ENCODE results near the gene MINPP1. TPM values are rescaled to one million over a fixed set of nuclear protein-coding genes. Genes with fewer than 3 reads are reported as not detected.

MINPP1 gene
- total RNA-seq, 4 donors from 2014 or later = 9.7 to 20.1 (median 10.1) TPM

- Histone ChIP-seq H3K27me3 (no peaks in the 10 kb centered on the region), H3K36me3 (no peaks in the 10 kb centered on the region), H3K4me3 (no peak overlapping the region), H3K9me3 (peaks cover 0 to 11% (median 0%) of the 10 kb centered on the region in 3 donors), H3K27ac (no peak overlapping the region), H3K4me1 (peaks cover 0 to 10% (median 0%) of the 10 kb centered on the region in 3 donors)
- WGBS, 2 donors (ENCODE audit: low coverage in 1 of 2) = 100% methylated on average over 1 of the region's 3 CpGs; no CpG with 5 or more reads in 1 of the 2 donors
- no peak for ATAC-seq
- TF ChIP-seq, protein P1, sequence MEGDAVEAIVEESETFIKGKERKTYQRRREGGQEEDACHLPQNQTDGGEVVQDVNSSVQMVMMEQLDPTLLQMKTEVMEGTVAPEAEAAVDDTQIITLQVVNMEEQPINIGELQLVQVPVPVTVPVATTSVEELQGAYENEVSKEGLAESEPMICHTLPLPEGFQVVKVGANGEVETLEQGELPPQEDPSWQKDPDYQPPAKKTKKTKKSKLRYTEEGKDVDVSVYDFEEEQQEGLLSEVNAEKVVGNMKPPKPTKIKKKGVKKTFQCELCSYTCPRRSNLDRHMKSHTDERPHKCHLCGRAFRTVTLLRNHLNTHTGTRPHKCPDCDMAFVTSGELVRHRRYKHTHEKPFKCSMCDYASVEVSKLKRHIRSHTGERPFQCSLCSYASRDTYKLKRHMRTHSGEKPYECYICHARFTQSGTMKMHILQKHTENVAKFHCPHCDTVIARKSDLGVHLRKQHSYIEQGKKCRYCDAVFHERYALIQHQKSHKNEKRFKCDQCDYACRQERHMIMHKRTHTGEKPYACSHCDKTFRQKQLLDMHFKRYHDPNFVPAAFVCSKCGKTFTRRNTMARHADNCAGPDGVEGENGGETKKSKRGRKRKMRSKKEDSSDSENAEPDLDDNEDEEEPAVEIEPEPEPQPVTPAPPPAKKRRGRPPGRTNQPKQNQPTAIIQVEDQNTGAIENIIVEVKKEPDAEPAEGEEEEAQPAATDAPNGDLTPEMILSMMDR (IDR thresholded peaks at IDR 0.05) = no peak
- TF ChIP-seq POLR2AphosphoS5 (IDR thresholded peaks at IDR 0.05) (no peak), POLR2A (IDR thresholded peaks at IDR 0.05) (no peak), EP300 (IDR thresholded peaks at IDR 0.05) (no peak)
These were observed 71.2 kb downstream of the MINPP1 start for GRCh38 chr10:87575851-87576250.

DNA sequence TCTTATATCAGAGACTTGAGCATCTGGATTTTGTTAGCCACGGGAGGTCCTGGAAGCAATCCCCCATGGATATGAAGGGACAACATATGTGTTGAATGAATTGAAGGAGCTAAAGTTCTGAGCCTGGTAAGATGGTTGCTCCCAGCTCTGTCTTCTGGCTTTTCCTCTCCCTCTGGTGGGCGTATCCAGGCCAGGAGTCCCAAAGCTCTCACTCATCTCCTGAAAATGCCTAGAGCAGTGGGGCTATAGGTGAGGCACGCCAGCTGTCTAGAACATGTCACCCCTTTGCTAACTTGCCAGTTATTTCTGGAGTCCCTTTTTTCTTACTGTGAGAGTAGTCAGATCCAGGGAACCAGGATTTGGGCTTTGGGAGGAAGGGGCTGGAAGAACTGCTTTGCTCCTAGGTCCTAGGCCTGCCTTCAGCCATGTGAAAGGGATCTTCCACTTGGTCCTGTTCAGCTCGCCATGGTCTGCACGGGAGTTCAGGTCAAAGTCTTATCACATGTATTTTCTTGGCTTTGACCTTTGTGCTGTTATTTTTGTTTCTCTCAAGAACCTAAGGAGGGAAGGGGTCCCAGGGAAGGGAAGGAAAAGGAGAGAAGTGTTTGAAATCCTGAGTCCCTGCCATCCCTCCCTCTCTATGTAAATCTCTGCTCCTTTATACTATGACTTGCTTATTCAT lies 73.6 kb downstream of the MINPP1 start:
- no peak for ATAC-seq
- H3K27ac ChIP-seq = no peak overlapping the region
- WGBS, 2 donors (ENCODE audit: low coverage in 1 of 2) = 71 to 73% methylated on average over 1 to 4 of the region's 5 CpGs
- H3K4me3 ChIP-seq = no peak overlapping the region
- no peaks in the 10 kb centered on the region for H3K27me3 ChIP-seq
- no peaks in the 10 kb centered on the region for H3K9me3 ChIP-seq
- no peak for TF ChIP-seq EP300 (IDR thresholded peaks at IDR 0.05)
- TF ChIP-seq POLR2A (IDR thresholded peaks at IDR 0.05) = no peak
- TF ChIP-seq, protein P1 (IDR thresholded peaks at IDR 0.05) = no peak
- TF ChIP-seq POLR2AphosphoS5 (IDR thresholded peaks at IDR 0.05) = no peak
- H3K4me1 ChIP-seq = peaks cover 0 to 10% (median 0%) of the 10 kb centered on the region in 3 donors
- no peaks in the 10 kb centered on the region for H3K36me3 ChIP-seq

GRCh38 chr10:87578842-87579401 lies 74.2 kb downstream of the MINPP1 start:
- ATAC-seq = peak; percentile 39
- Histone ChIP-seq H3K27me3 (no peaks in the 10 kb centered on the region), H3K36me3 (no peaks in the 10 kb centered on the region), H3K4me3 (no peak overlapping the region), H3K9me3 (no peaks in the 10 kb centered on the region), H3K4me1 (peaks cover 0 to 10% (median 0%) of the 10 kb centered on the region in 3 donors), H3K27ac (no peak overlapping the region)
- 36 to 52% methylated on average over 9 to 10 of the region's 11 CpGs for WGBS, 2 donors (ENCODE audit: low coverage in 1 of 2)
- TF ChIP-seq POLR2A (IDR thresholded peaks at IDR 0.05) = no peak
- TF ChIP-seq POLR2AphosphoS5 (IDR thresholded peaks at IDR 0.05) = no peak
- TF ChIP-seq, protein P1 (IDR thresholded peaks at IDR 0.05) = no peak
- no peak for TF ChIP-seq EP300 (IDR thresholded peaks at IDR 0.05)

DNA sequence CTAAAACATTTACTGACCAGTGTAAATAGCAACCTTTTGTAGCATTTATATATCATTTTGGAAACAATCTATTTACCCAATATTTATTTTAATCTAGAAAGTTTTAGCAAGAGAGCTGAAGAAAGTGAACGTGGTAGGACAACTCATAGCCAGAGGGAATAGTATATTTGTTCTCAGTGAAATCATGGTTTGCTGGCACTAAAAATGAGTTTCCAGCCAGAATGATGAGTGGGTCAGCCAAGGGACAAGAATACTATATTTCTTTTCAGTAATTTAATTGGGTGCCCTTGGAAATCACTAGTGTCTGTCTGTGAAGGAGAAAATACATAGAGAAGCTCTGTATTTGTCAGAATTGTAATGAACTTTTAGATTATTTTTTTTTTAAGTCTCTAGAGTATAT lies 74.9 kb downstream of the MINPP1 start:
- 7% methylated on average over 1 of the region's 1 CpG; no CpG with 5 or more reads in 1 of the 2 donors for WGBS, 2 donors (ENCODE audit: low coverage in 1 of 2)
- no peak overlapping the region for H3K4me3 ChIP-seq
- no peak overlapping the region for H3K27ac ChIP-seq
- H3K4me1 ChIP-seq = peaks cover 0 to 10% (median 0%) of the 10 kb centered on the region in 3 donors
- no peaks in the 10 kb centered on the region for H3K36me3 ChIP-seq
- ATAC-seq = no peak
- no peaks in the 10 kb centered on the region for H3K9me3 ChIP-seq
- no peaks in the 10 kb centered on the region for H3K27me3 ChIP-seq
- TF ChIP-seq POLR2A (IDR thresholded peaks at IDR 0.05) = no peak
- TF ChIP-seq, protein P1 (IDR thresholded peaks at IDR 0.05) = no peak
- no peak for TF ChIP-seq EP300 (IDR thresholded peaks at IDR 0.05)
- TF ChIP-seq POLR2AphosphoS5 (IDR thresholded peaks at IDR 0.05) = no peak

DNA sequence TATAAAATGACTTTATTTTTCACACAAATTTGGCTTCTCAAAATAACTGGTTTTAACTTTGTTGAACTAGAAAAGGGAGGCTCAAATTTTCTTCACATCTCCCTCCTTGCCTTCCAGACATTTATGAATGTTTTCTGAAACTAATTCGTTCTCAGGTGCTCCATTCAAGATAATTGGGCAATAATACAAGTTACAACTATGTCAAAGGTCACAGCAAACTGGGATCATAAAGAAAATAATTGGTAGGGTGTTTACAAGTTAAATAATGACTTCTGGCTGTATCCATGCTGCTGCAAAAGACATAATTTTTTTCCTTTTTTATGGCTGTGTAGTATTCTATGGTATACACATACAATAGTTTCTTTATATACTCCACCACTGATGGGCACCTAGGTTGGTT lies 75.3 kb downstream of the MINPP1 start:
- TF ChIP-seq EP300 (IDR thresholded peaks at IDR 0.05) (no peak), POLR2A (IDR thresholded peaks at IDR 0.05) (no peak), POLR2AphosphoS5 (IDR thresholded peaks at IDR 0.05) (no peak)
- TF ChIP-seq, protein P1 (IDR thresholded peaks at IDR 0.05) = no peak
- Histone ChIP-seq H3K27ac (no peak overlapping the region), H3K27me3 (no peaks in the 10 kb centered on the region), H3K4me3 (no peak overlapping the region), H3K4me1 (peaks cover 0 to 10% (median 0%) of the 10 kb centered on the region in 3 donors), H3K36me3 (no peaks in the 10 kb centered on the region), H3K9me3 (no peaks in the 10 kb centered on the region)
- 54 to 60% methylated on average over 1 of the region's 1 CpG for WGBS, 2 donors (ENCODE audit: low coverage in 1 of 2)
- no peak for ATAC-seq

All from gastroesophageal sphincter (tissue), 4 donors.